Measurements from ENCODE around the gene UGT2A3.

GRCh38 chr4:68895561-68896198 is 55.9 kb downstream of the UGT2A3 start:
- TF ChIP-seq CEBPB (IDR thresholded peaks at IDR 0.05; ENCODE audit: low read depth, low read length) (no peak), FOS (IDR thresholded peaks at IDR 0.05; ENCODE audit: low read depth, low read length) (no peak), CTCF (conservative IDR thresholded peaks at IDR 0.05; ENCODE audit: low read depth, low read length) (no peak), POLR2A (IDR thresholded peaks at IDR 0.05; ENCODE audit: low read depth, low read length) (no peak)
